Measurements from ENCODE around the gene COA5. TPM values are rescaled to one million over a fixed set of nuclear protein-coding genes. Genes with fewer than 3 reads are reported as not detected.
A peak's percentile ranks its signal among the peaks of the same experiment; 100 is the strongest.

The COA5 gene
- total RNA-seq, 2 donors from 2014 or later: 29.4 to 32.2 TPM

GRCh38 chr2:98632351-98632750, 24.0 kb upstream of the COA5 start:
- no peaks in the 10 kb centered on the region for H3K27me3 Mint-ChIP-seq (ENCODE audit: low read depth)
- H3K36me3 Mint-ChIP-seq (ENCODE audit: insufficient read depth in 2 of 2): peaks cover 6 to 34% of the 10 kb centered on the region in 2 donors
- no peak for DNase-seq
- H3K27ac Mint-ChIP-seq: no peak overlapping the region
- no peak for ATAC-seq (replicated peaks in 1 of 2)
- no peak overlapping the region for H3K4me3 Mint-ChIP-seq
- H3K9me3 Mint-ChIP-seq: no peaks in the 10 kb centered on the region
- peaks cover 42% of the 10 kb centered on the region for H3K4me1 Mint-ChIP-seq (ENCODE audit: low read depth)

- H3K36me3 Mint-ChIP-seq (ENCODE audit: insufficient read depth in 2 of 2): peaks cover 5% of the 10 kb centered on the region in 2 donors
- H3K4me1 Mint-ChIP-seq (ENCODE audit: low read depth): peaks cover 46% of the 10 kb centered on the region
- no peaks in the 10 kb centered on the region for H3K9me3 Mint-ChIP-seq
- H3K27ac Mint-ChIP-seq: peak overlapping the region; percentile 48
- H3K4me3 Mint-ChIP-seq: no peak overlapping the region
- DNase-seq (no peak), ATAC-seq (replicated peaks in 1 of 2) (peak in 1 of 2 donors; percentile 33)
- no peaks in the 10 kb centered on the region for H3K27me3 Mint-ChIP-seq (ENCODE audit: low read depth)
Measured at GRCh38 chr2:98623657-98624056, 15.3 kb upstream of the COA5 start.

GRCh38 chr2:98617149-98617548, 8.8 kb upstream of the COA5 start:
- Mint-ChIP-seq H3K27ac (peak overlapping the region; percentile 86), H3K36me3 (ENCODE audit: insufficient read depth in 2 of 2) (peaks cover 19 to 32% of the 10 kb centered on the region in 2 donors), H3K4me3 (no peak overlapping the region), H3K27me3 (ENCODE audit: low read depth) (no peaks in the 10 kb centered on the region), H3K9me3 (no peaks in the 10 kb centered on the region), H3K4me1 (ENCODE audit: low read depth) (peaks cover 72% of the 10 kb centered on the region)
- DNase-seq: no peak
- ATAC-seq (replicated peaks in 1 of 2): peak in 1 of 2 donors; percentile 18

- Mint-ChIP-seq H3K27me3 (ENCODE audit: low read depth) (no peaks in the 10 kb centered on the region), H3K4me1 (ENCODE audit: low read depth) (peaks cover 74% of the 10 kb centered on the region), H3K9me3 (no peaks in the 10 kb centered on the region), H3K4me3 (no peak overlapping the region), H3K27ac (peak overlapping the region; percentile 25), H3K36me3 (ENCODE audit: insufficient read depth in 2 of 2) (peaks cover 19 to 35% of the 10 kb centered on the region in 2 donors)
- DNase-seq (no peak), ATAC-seq (replicated peaks in 1 of 2) (peak in 1 of 2 donors; percentile 18)
Measured at GRCh38 chr2:98615481-98615880, 7.2 kb upstream of the COA5 start.

GRCh38 chr2:98614024-98614739, 5.9 kb upstream of the COA5 start:
- peak overlapping the region; percentile 74 for H3K27ac Mint-ChIP-seq
- ATAC-seq (replicated peaks in 1 of 2): peak; percentile 8 to 19
- H3K36me3 Mint-ChIP-seq (ENCODE audit: insufficient read depth in 2 of 2): peaks cover 22 to 35% of the 10 kb centered on the region in 2 donors
- no peak overlapping the region for H3K4me3 Mint-ChIP-seq
- H3K27me3 Mint-ChIP-seq (ENCODE audit: low read depth): no peaks in the 10 kb centered on the region
- H3K9me3 Mint-ChIP-seq: no peaks in the 10 kb centered on the region
- DNase-seq: no peak
- peaks cover 75% of the 10 kb centered on the region for H3K4me1 Mint-ChIP-seq (ENCODE audit: low read depth)

GRCh38 chr2:98608962-98609604, 771 bp upstream of the COA5 start:
- ATAC-seq (replicated peaks in 1 of 2): no peak

GRCh38 chr2:98607741-98608115, 584 bp downstream of the COA5 start:
- H3K27ac Mint-ChIP-seq: peak overlapping the region; percentile 86
- no peaks in the 10 kb centered on the region for H3K9me3 Mint-ChIP-seq
- no peaks in the 10 kb centered on the region for H3K27me3 Mint-ChIP-seq (ENCODE audit: low read depth)
- H3K4me3 Mint-ChIP-seq: peak overlapping the region; percentile 88 to 96
- H3K36me3 Mint-ChIP-seq (ENCODE audit: insufficient read depth in 2 of 2): peaks cover 8 to 15% of the 10 kb centered on the region in 2 donors
- H3K4me1 Mint-ChIP-seq (ENCODE audit: low read depth): peaks cover 63% of the 10 kb centered on the region
- ATAC-seq (replicated peaks in 1 of 2) (no peak), DNase-seq (no peak)

More at GRCh38 chr2:98608962-98609604, 771 bp upstream of the COA5 start:
- Mint-ChIP-seq H3K9me3 (no peaks in the 10 kb centered on the region), H3K27me3 (ENCODE audit: low read depth) (no peaks in the 10 kb centered on the region), H3K4me1 (ENCODE audit: low read depth) (peaks cover 74% of the 10 kb centered on the region), H3K36me3 (ENCODE audit: insufficient read depth in 2 of 2) (peaks cover 12 to 24% of the 10 kb centered on the region in 2 donors), H3K27ac (peak overlapping the region; percentile 91), H3K4me3 (peak overlapping the region; percentile 88 to 96)
- peak in 1 of 2 donors; percentile 20 for DNase-seq

- Mint-ChIP-seq H3K4me3 (peak overlapping the region; percentile 88 to 96), H3K9me3 (no peaks in the 10 kb centered on the region), H3K4me1 (ENCODE audit: low read depth) (peaks cover 62% of the 10 kb centered on the region), H3K27ac (peak overlapping the region; percentile 86), H3K36me3 (ENCODE audit: insufficient read depth in 2 of 2) (peaks cover 8 to 15% of the 10 kb centered on the region in 2 donors), H3K27me3 (ENCODE audit: low read depth) (no peaks in the 10 kb centered on the region)
- ATAC-seq (replicated peaks in 1 of 2): no peak
- no peak for DNase-seq
Measured at GRCh38 chr2:98607104-98607503, 1.2 kb downstream of the COA5 start.

GRCh38 chr2:98606431-98606830, 1.9 kb downstream of the COA5 start:
- Mint-ChIP-seq H3K9me3 (no peaks in the 10 kb centered on the region), H3K4me1 (ENCODE audit: low read depth) (peaks cover 55% of the 10 kb centered on the region)
- no peak for DNase-seq

GRCh38 chr2:98605076-98605475, 3.2 kb downstream of the COA5 start:
- Mint-ChIP-seq H3K4me3 (no peak overlapping the region), H3K36me3 (ENCODE audit: insufficient read depth in 2 of 2) (peaks cover 8 to 15% of the 10 kb centered on the region in 2 donors), H3K27ac (peak overlapping the region; percentile 64), H3K27me3 (ENCODE audit: low read depth) (no peaks in the 10 kb centered on the region), H3K4me1 (ENCODE audit: low read depth) (peaks cover 47% of the 10 kb centered on the region), H3K9me3 (no peaks in the 10 kb centered on the region)
- no peak for DNase-seq
- ATAC-seq (replicated peaks in 1 of 2): no peak

More at GRCh38 chr2:98606431-98606830, 1.9 kb downstream of the COA5 start:
- Mint-ChIP-seq H3K36me3 (ENCODE audit: insufficient read depth in 2 of 2) (peaks cover 8 to 15% of the 10 kb centered on the region in 2 donors), H3K27ac (peak overlapping the region; percentile 86), H3K4me3 (peak overlapping the region; percentile 88 to 96), H3K27me3 (ENCODE audit: low read depth) (no peaks in the 10 kb centered on the region)
- ATAC-seq (replicated peaks in 1 of 2): no peak

GRCh38 chr2:98604547-98604946, 3.8 kb downstream of the COA5 start:
- DNase-seq: no peak
- Mint-ChIP-seq H3K27ac (peak overlapping the region; percentile 64), H3K36me3 (ENCODE audit: insufficient read depth in 2 of 2) (peaks cover 8 to 15% of the 10 kb centered on the region in 2 donors), H3K4me1 (ENCODE audit: low read depth) (peaks cover 47% of the 10 kb centered on the region), H3K4me3 (no peak overlapping the region), H3K27me3 (ENCODE audit: low read depth) (no peaks in the 10 kb centered on the region), H3K9me3 (no peaks in the 10 kb centered on the region)
- ATAC-seq (replicated peaks in 1 of 2): no peak

GRCh38 chr2:98601532-98602132, 6.7 kb downstream of the COA5 start:
- no peak overlapping the region for H3K4me3 Mint-ChIP-seq

More at GRCh38 chr2:98601532-98602132, 6.7 kb downstream of the COA5 start:
- Mint-ChIP-seq H3K9me3 (peaks cover 0 to under 1% of the 10 kb centered on the region in 2 donors), H3K27me3 (ENCODE audit: low read depth) (no peaks in the 10 kb centered on the region), H3K36me3 (ENCODE audit: insufficient read depth in 2 of 2) (peaks cover 3 to 19% of the 10 kb centered on the region in 2 donors), H3K4me1 (ENCODE audit: low read depth) (peaks cover 41% of the 10 kb centered on the region), H3K27ac (no peak overlapping the region)
- DNase-seq: peak; percentile 23 to 30
- peak; percentile 65 to 69 for ATAC-seq (replicated peaks in 1 of 2)

Data from activated T-cell treated with anti-CD3 and anti-CD28 coated beads, Interleukin-2, amount 50 U/mL, for 72 hours (primary cell).